Urinary bladder (tissue), 4 donors: Measurements from ENCODE around the gene DPEP2NB. TPM values are rescaled to one million over a fixed set of nuclear protein-coding genes. Genes with fewer than 3 reads are reported as not detected.
"Not testable (repeated sequence)": the region's sequence is repeated elsewhere in the genome, so short reads cannot be mapped to it uniquely, and the experiment has no call there.

Source experiments
- DNase-seq: peaks from one replicate; pipeline ENCODE4 v3.0.0-alpha.2; 2015; ENCODE audit errors: extremely low spot score
- H3K27ac ChIP-seq: one replicate; pipeline ENCODE4 v1.5.1; 2013; ENCODE audit warnings: low read depth, mild to moderate bottlenecking, moderate library complexity
- H3K36me3 ChIP-seq: one replicate; pipeline ENCODE4 v1.6.1; 2013; ENCODE audit warnings: mild to moderate bottlenecking, moderate library complexity; ENCODE audit not compliant: insufficient read depth
- H3K4me1 ChIP-seq: one replicate; pipeline ENCODE4 v1.6.1; 2013; ENCODE audit warnings: mild to moderate bottlenecking, moderate library complexity; ENCODE audit not compliant: insufficient read depth
- H3K4me3 ChIP-seq: one replicate; pipeline ENCODE4 v1.5.1; 2013; ENCODE audit warnings: low read depth, low read length
- WGBS: extraction: QIAGEN DNeasy Blood & Tissue Kit; methylation state at CpG from one replicate; pipeline ENCODE4 v1.1.7; 2013; 5-methylcytosine and 5-hydroxymethylcytosine counted together
- polyA plus RNA-seq: library from polyadenylated mRNA; stranded (reverse); fragments of 200-250 nt; gene quantifications from one replicate; pipeline ENCODE4 v1.2.3, GENCODE V29; 2013
- total RNA-seq: library from RNA; depleted of rRNA; stranded (reverse); fragments of >200 nt; gene quantifications from one replicate; pipeline ENCODE4 v1.2.3, GENCODE V29; 2014
- donor health status: healthy with polysubstance abuse.
- donor health status: healthy.

Gene DPEP2NB
- total and polyA plus RNA-seq, 2 donors = not detected

GRCh38 chr16:67999985-68000384 is 15.7 kb downstream of the DPEP2NB start:
- no peak overlapping the region for H3K27ac ChIP-seq
- no peak overlapping the region for H3K4me3 ChIP-seq
- no peak for DNase-seq
- H3K4me1 ChIP-seq = no peaks in the 10 kb centered on the region
- 58% methylated on average over 2 of the region's 2 CpGs for WGBS
- H3K36me3 ChIP-seq = no peaks in the 10 kb centered on the region

DNA sequence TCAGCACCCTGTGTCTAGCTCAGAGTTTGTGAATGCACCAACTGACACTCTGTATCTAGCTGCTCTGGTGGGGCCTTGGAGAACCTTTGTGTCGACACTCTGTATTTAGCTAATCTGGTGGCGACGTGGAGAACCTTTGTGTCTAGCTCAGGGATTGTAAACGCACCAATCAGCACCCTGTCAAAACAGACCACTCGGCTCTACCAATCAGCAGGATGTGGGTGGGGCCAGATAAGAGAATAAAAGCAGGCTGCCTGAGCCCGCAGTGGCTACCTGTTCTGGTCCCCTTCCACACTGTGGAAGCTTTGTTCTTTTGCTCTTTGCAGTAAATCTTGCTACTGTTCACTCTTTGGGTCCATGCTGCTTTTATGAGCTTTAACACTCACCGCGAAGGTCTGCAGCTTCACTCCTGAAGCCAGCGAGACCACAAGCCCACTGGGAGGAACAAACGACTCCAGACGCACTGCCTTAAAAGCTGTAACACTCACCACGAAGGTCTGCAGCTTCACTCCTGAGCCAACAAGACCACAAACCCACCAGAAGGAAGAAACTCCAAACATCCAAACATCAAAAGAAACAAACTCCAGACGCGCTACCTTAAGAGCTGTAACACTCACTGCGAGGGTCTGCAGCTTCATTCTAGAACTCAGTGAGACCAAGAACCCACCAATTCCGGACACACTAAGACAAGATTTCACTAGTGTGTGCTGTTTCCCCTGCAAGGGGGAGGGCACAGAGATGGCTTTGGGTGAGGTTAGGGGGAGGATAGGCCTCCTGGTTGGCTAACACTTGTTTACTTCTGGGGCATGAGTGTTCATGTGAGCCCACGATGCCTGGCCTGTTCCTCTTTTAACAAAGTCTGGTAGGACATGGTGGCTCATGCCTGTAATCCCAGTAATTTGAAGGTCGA is 16.7 kb downstream of the DPEP2NB start, which contains the start of gene DPEP2:
TSS of gene DPEP2 (minus strand) at position 706 of the 910 bp plus-strand sequence. CDS start 6,272 bp downstream, outside the sequence.
- not testable (repeated sequence) for H3K36me3 ChIP-seq, H3K27ac ChIP-seq, H3K4me1 ChIP-seq, H3K4me3 ChIP-seq, DNase-seq
- 60% methylated on average over 18 of the region's 18 CpGs for WGBS

DNA sequence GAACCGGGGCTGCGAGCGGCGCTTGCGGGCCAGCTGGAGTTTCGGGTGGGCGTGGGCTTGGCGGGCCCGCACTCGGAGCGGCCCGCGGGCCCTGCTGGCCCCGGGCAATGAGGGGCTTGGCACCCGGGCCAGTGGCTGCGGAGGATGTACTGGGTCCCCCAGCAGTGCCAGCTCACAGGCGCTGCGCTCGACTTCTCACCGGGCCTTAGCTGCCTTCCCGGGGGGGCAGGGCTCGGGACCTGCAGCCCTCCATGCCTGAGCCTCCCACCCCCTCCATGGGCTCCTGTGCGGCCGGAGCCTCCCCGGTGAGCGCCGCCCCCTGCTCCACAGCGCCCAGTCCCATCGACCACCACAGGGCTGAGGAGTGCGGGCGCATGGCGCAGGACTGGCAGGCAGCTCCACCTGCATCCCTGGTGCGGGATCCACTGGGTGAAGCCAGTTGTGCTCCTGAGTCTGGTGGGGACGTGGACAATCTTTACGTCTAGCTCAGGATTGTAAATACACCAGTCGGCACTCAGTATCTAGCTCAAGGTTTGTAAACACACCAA is 17.4 kb downstream of the DPEP2NB start:
- WGBS = 94% methylated on average over 36 of the region's 36 CpGs
- not testable (repeated sequence) for H3K4me1 ChIP-seq, H3K36me3 ChIP-seq

GRCh38 chr16:67996666-67997065 is 19.0 kb downstream of the DPEP2NB start:
- DNase-seq = no peak
- H3K27ac ChIP-seq = no peak overlapping the region
- no peaks in the 10 kb centered on the region for H3K36me3 ChIP-seq
- H3K4me1 ChIP-seq = no peaks in the 10 kb centered on the region
- 92% methylated on average over 5 of the region's 5 CpGs for WGBS
- no peak overlapping the region for H3K4me3 ChIP-seq

More for the DNA sequence above, 17.4 kb downstream of the DPEP2NB start:
- not testable (repeated sequence) for H3K27ac ChIP-seq, H3K4me3 ChIP-seq, DNase-seq

- no peak for DNase-seq
- H3K4me1 ChIP-seq = no peaks in the 10 kb centered on the region
- no peaks in the 10 kb centered on the region for H3K36me3 ChIP-seq
- H3K4me3 ChIP-seq = no peak overlapping the region
- WGBS = 77% methylated on average over 5 of the region's 5 CpGs
- no peak overlapping the region for H3K27ac ChIP-seq
Observed at GRCh38 chr16:67995423-67995822, 20.3 kb downstream of the DPEP2NB start.

DNA sequence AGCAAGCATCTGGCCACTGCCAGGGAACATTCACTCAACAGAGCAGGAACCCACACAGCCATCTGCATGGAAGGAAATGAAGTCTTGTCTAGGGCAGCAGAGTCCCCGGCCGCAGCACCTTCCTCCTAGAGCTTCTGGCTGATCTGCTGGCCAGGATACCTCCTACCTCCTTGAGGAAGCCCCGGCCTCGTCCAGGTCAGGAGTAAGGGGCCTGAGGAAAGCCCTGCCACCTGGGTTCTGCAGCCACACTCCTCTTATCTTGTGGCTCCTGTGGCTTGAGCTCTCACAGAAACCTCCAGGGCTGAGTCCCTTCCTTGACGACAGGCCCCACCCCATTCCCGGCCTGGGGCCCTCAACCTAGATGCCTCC is 21.7 kb downstream of the DPEP2NB start:
- 85% methylated on average over 6 of the region's 6 CpGs for WGBS

DNA sequence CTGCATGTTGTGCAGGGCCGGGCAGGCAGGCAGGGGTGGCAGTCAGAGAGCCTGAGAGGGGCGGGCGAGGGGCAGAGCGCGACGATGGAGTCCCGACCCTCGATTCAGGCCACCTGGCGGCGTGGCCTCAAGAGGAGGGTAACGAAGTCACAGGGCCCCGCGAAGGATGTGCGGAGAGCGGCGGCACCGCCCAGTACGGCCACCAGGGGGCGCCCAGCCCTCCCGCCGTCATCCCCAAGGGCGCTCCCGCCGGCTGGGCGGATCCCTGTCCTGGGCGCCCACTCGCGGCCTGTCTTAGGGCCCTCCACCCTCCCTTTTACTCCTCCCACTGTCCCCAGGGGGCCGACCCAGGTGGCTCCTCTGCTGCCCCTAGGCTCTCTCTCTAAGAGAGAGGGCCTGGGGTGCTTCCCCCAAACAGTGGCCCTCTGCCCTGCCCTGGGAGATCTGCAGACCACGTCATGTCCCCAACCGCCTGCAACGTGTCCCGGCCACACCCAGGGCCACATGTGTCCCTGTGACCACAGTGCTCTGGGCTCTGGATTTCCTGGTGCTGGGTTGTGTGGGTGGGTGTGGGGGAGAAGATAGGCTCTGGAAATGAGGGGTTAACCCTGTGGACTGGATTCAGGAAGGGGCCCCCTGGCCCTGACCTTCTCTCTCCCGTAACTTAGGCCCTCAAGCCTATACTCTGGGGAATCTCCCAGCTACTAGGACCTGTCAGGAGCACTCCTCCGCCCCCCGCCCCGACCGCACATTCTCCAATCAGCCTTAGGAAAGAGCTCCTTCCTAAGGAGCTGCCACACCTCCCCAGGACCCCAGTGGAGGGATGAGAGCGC is 22.3 kb downstream of the DPEP2NB start:
- Histone ChIP-seq H3K4me1 (no peaks in the 10 kb centered on the region), H3K4me3 (peak overlapping the region; percentile 22), H3K27ac (no peak overlapping the region), H3K36me3 (no peaks in the 10 kb centered on the region)
- 13% methylated on average over 39 of the region's 39 CpGs for WGBS
- no peak for DNase-seq

More for the DNA sequence above, 21.7 kb downstream of the DPEP2NB start:
- not testable (repeated sequence) for H3K4me3 ChIP-seq, H3K4me1 ChIP-seq, H3K36me3 ChIP-seq, H3K27ac ChIP-seq, DNase-seq

- no peak overlapping the region for H3K27ac ChIP-seq
- H3K36me3 ChIP-seq = no peaks in the 10 kb centered on the region
- no peak overlapping the region for H3K4me3 ChIP-seq
- WGBS = 78% methylated on average over 20 of the region's 20 CpGs
- no peaks in the 10 kb centered on the region for H3K4me1 ChIP-seq
- DNase-seq = no peak
Observed at GRCh38 chr16:67992661-67993206, 23.0 kb downstream of the DPEP2NB start.

GRCh38 chr16:67990018-67990386 is 25.7 kb downstream of the DPEP2NB start:
- no peak for DNase-seq
- H3K4me3 ChIP-seq = no peak overlapping the region
- H3K27ac ChIP-seq = no peak overlapping the region
- H3K36me3 ChIP-seq = no peaks in the 10 kb centered on the region
- no peaks in the 10 kb centered on the region for H3K4me1 ChIP-seq
- WGBS = 73% methylated on average over 6 of the region's 6 CpGs

- no peaks in the 10 kb centered on the region for H3K36me3 ChIP-seq
- no peak overlapping the region for H3K27ac ChIP-seq
- 79% methylated on average over 8 of the region's 8 CpGs for WGBS
- DNase-seq = no peak
- no peak overlapping the region for H3K4me3 ChIP-seq
- H3K4me1 ChIP-seq = no peaks in the 10 kb centered on the region
Observed at GRCh38 chr16:67989322-67990017, 26.2 kb downstream of the DPEP2NB start.

GRCh38 chr16:67988675-67989074 is 27.0 kb downstream of the DPEP2NB start:
- WGBS = 76% methylated on average over 3 of the region's 3 CpGs
- Histone ChIP-seq H3K27ac (no peak overlapping the region), H3K4me3 (no peak overlapping the region), H3K4me1 (no peaks in the 10 kb centered on the region), H3K36me3 (no peaks in the 10 kb centered on the region)
- no peak for DNase-seq

DNA sequence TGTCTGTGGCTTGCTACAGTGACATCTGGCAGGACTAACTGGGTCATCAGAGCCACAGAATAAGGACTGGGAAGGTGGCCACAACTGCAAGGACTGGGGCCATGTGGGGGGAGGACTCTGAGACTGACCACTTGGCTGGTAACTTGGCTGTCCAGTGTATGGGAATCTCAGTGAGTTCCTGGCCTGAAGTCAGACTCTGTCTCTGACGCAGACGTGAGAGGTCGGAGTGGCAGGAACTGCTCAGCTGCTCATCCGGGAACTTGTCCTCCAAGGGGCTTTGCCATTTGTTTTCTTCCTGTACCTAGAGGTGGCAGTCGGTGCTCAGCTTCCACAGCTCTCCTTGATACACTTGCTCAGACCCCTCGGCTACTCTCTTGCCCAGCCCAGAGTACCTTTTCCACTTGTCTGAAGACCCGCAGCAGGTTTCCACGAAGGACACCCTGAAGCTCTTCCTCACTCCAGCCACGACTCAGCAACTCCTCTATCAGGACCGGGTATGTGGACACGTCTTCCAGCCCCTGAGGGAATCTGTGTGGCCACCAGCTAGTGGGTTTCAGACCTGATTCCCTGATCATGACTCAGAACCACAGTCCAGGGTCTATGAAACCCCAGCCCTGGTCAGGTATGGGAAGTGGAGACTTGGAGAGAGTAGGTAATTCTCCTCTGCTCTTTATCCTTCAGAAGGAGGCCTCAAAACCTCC is 28.1 kb downstream of the DPEP2NB start:
- DNase-seq = no peak
- no peak overlapping the region for H3K4me3 ChIP-seq
- no peaks in the 10 kb centered on the region for H3K36me3 ChIP-seq
- no peak overlapping the region for H3K27ac ChIP-seq
- no peaks in the 10 kb centered on the region for H3K4me1 ChIP-seq
- WGBS = 69% methylated on average over 11 of the region's 11 CpGs
